ENCODE measurements around the gene ZSCAN5A. TPM values are rescaled to one million over a fixed set of nuclear protein-coding genes. Genes with fewer than 3 reads are reported as not detected.

The ZSCAN5A gene
- total RNA-seq, 2 experiments from 2014 or later = 14.4 to 19.2 TPM

DNA sequence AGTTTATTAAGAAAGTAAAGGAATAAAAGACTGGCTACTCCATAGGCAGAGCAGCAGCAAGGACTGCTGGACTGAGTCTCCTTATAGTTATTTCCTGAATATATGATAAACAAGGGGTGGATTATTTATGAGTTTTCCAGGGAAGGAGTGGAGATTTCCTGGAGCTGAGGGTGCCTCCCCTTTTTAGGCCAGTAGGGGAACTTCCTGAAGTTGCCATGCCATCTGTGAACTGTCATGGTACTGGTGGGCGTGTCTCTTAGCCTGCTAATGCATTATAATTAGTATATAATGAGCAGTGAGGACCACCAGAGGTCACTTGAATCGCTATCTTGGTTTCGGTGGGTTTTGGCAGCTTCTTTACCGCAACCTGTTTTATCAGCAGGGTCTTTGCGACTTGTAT lies 13.5 kb downstream of the ZSCAN5A start:
- intact Hi-C loops (cut with micrococcal nuclease; ENCODE audit: unreplicated experiment) = no loop called here
- no peaks in the 10 kb centered on the region for H3K9me3 ChIP-seq (ENCODE audit: low read length)
- no peaks in the 10 kb centered on the region for H3K9me2 ChIP-seq (ENCODE audit: insufficient read depth, low read length)
- TF ChIP-seq CTCF (conservative IDR thresholded peaks at IDR 0.05; ENCODE audit: low read length) (no peak), EZH2phosphoT487 (IDR thresholded peaks at IDR 0.05; ENCODE audit: borderline replicate concordance, low read depth, low read length) (no peak)
- H4K20me1 ChIP-seq (ENCODE audit: insufficient read depth, low read length) = no peaks in the 10 kb centered on the region
- H3K4me1 ChIP-seq (ENCODE audit: insufficient read depth, low read length, poor library complexity, severe bottlenecking) = no peaks in the 10 kb centered on the region
- no peak overlapping the region for H3K4me3 ChIP-seq (ENCODE audit: low read depth, low read length, poor library complexity, severe bottlenecking)
- BruUV-seq (replicated peaks) = no TSS peak
- no peak overlapping the region for H3K4me2 ChIP-seq (ENCODE audit: low read length)
- H3K36me3 ChIP-seq (ENCODE audit: insufficient read depth, low read length) = peaks cover 4% of the 10 kb centered on the region; the same call in 1 of the 2 replicates
- ChIA-PET POLR2A (no interaction called here), CTCF (ENCODE audit: unreplicated experiment) (no interaction called here)
- no peaks in the 10 kb centered on the region for H3K79me2 ChIP-seq (ENCODE audit: insufficient read depth, low read depth, low read length)
- H2AFZ ChIP-seq (ENCODE audit: low read length) = no peak overlapping the region
- DNase-seq (ENCODE audit: low spot score) = no peak
- H3K27ac ChIP-seq (ENCODE audit: low read depth, low read length, poor library complexity, severe bottlenecking) = no peak overlapping the region

DNA sequence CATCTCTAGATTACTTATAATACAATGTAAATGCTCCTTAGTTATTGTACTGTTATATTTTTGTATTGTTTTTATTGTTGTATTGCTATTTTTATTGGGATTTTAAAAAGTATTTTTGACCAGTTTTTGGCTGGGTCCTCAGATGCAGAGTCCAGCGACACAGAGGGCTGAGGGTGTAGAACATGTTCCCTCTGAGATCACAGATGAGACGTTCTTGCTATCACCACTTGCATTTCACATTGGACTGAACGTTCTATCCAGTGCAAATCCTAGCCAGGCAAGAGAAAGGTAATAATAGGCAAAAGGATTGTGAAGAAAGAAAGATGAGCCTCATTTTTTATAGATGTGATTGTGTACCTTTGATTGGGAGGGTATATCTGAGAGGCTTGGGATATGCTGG lies 15.0 kb downstream of the ZSCAN5A start:
- no peaks in the 10 kb centered on the region for H3K9me3 ChIP-seq (ENCODE audit: low read length)
- ChIA-PET CTCF (ENCODE audit: unreplicated experiment) (interaction anchor here (0.6 kb wide), 1 partner anchor 509 kb away, joined by 3 read pairs; no protein-coding TSS in a partner anchor), POLR2A (no interaction called here)
- TF ChIP-seq EZH2phosphoT487 (IDR thresholded peaks at IDR 0.05; ENCODE audit: borderline replicate concordance, low read depth, low read length) (no peak), CTCF (conservative IDR thresholded peaks at IDR 0.05; ENCODE audit: low read length) (no peak)
- DNase-seq (ENCODE audit: low spot score) = no peak
- no peaks in the 10 kb centered on the region for H3K36me3 ChIP-seq (ENCODE audit: insufficient read depth, low read length)
- H3K9me2 ChIP-seq (ENCODE audit: insufficient read depth, low read length) = no peaks in the 10 kb centered on the region
- BruUV-seq (replicated peaks) = no TSS peak
- no peak overlapping the region for H3K4me3 ChIP-seq (ENCODE audit: low read depth, low read length, poor library complexity, severe bottlenecking)
- H3K27ac ChIP-seq (ENCODE audit: low read depth, low read length, poor library complexity, severe bottlenecking) = no peak overlapping the region
- no peaks in the 10 kb centered on the region for H3K4me1 ChIP-seq (ENCODE audit: insufficient read depth, low read length, poor library complexity, severe bottlenecking)
- H3K4me2 ChIP-seq (ENCODE audit: low read length) = no peak overlapping the region
- H3K79me2 ChIP-seq (ENCODE audit: insufficient read depth, low read depth, low read length) = no peaks in the 10 kb centered on the region
- H4K20me1 ChIP-seq (ENCODE audit: insufficient read depth, low read length) = no peaks in the 10 kb centered on the region
- intact Hi-C loops (cut with micrococcal nuclease; ENCODE audit: unreplicated experiment) = no loop called here
- no peak overlapping the region for H2AFZ ChIP-seq (ENCODE audit: low read length)

- Histone ChIP-seq H3K79me2 (ENCODE audit: insufficient read depth, low read depth, low read length) (no peaks in the 10 kb centered on the region), H3K9me2 (ENCODE audit: insufficient read depth, low read length) (no peaks in the 10 kb centered on the region), H3K36me3 (ENCODE audit: insufficient read depth, low read length) (peaks cover 6% of the 10 kb centered on the region; the same call in 1 of the 2 replicates), H2AFZ (ENCODE audit: low read length) (no peak overlapping the region), H3K9me3 (ENCODE audit: low read length) (no peaks in the 10 kb centered on the region), H3K4me2 (ENCODE audit: low read length) (no peak overlapping the region), H3K4me3 (ENCODE audit: low read depth, low read length, poor library complexity, severe bottlenecking) (no peak overlapping the region), H3K27ac (ENCODE audit: low read depth, low read length, poor library complexity, severe bottlenecking) (no peak overlapping the region), H3K4me1 (ENCODE audit: insufficient read depth, low read length, poor library complexity, severe bottlenecking) (no peaks in the 10 kb centered on the region), H4K20me1 (ENCODE audit: insufficient read depth, low read length) (no peaks in the 10 kb centered on the region)
- POLR2A ChIA-PET = no interaction called here
- CTCF ChIA-PET (ENCODE audit: unreplicated experiment) = no interaction called here
- TF ChIP-seq CTCF (conservative IDR thresholded peaks at IDR 0.05; ENCODE audit: low read length) (no peak), EZH2phosphoT487 (IDR thresholded peaks at IDR 0.05; ENCODE audit: borderline replicate concordance, low read depth, low read length) (no peak)
- intact Hi-C loops (cut with micrococcal nuclease; ENCODE audit: unreplicated experiment) = no loop called here
- DNase-seq (ENCODE audit: low spot score) = no peak
- no TSS peak for BruUV-seq (replicated peaks)
Measured at GRCh38 chr19:56297010-56297409, 17.6 kb downstream of the ZSCAN5A start.

Data from OCI-LY7 (cell line).